Esophagus muscularis mucosa (tissue), 3 donors: Measurements from ENCODE around the gene SLC10A2.

Experiments
- CTCF ChIP-seq, 3 experiments: fragments of 200-600 bp in 2 of 3; fragments of 450-650 bp in 1 of 3; sonication (generic) in 2 of 3; IDR thresholded peaks; one replicate each; pipeline ENCODE4 v1.5.1; 2017 to 2019; ENCODE audit warnings: antibody characterized with exemption in 3 of 3, mild to moderate bottlenecking in 2 of 3, moderate library complexity in 1 of 3
- POLR2A ChIP-seq: fragments of 450-650 bp; IDR thresholded peaks from one replicate; pipeline ENCODE4 v1.6.1; 2017; ENCODE audit warnings: antibody characterized with exemption, moderate library complexity, mild to moderate bottlenecking, low read depth

DNA sequence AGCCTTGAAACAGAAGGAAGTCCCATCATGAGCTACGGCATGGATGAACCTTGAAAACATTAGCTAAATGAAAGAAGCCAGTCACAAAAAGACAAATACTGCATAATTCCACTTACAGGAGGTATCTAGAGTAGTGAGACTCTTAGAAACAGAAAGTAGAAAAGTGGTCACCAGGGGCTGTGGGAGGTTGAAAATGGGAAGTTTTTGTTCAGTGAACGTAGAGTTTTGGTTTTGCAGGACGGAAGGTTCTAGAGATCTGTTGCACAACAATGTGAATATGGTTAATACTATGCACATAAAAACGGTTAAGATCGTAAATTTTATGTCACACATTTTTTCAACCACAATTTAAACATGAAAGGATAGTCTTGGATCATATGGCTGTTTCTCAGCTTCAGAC, 11.9 kb upstream of the SLC10A2 start:
- no peak for TF ChIP-seq CTCF (IDR thresholded peaks at IDR 0.05)
- no peak for TF ChIP-seq POLR2A
